DND-41 (cell line): ENCODE measurements around the gene ANO1.
A peak's percentile ranks its signal among the peaks of the same experiment; 100 is the strongest.

Experiments
- ATAC-seq: fragments of 200-7000 bp; cut with Tn5 transposase; 3 replicates; pipeline ENCODE4 v1.9.1; 2021; ENCODE audit warnings: low read depth; ENCODE audit not compliant: insufficient read depth
- DNase-seq: peaks from one replicate; pipeline ENCODE4 v3.0.0-alpha.2; 2020
- H2AFZ ChIP-seq: 2 replicates; pipeline ENCODE4 v1.6.0; 2012; ENCODE audit warnings: low read depth, low read length
- H3K27ac ChIP-seq: 2 replicates; pipeline ENCODE4 v1.5.1; 2012; ENCODE audit warnings: low read length, inconsistent platforms
- H3K27me3 ChIP-seq: fragments of 200-600 bp; sonication (generic); 2 replicates; pipeline ENCODE4 v1.6.0; 2012; ENCODE audit warnings: low read length, mild to moderate bottlenecking, inconsistent platforms; ENCODE audit not compliant: insufficient read depth, poor library complexity
- H3K36me3 ChIP-seq: 2 replicates; pipeline ENCODE4 v1.5.1; 2012; ENCODE audit warnings: low read length, inconsistent platforms; ENCODE audit not compliant: insufficient read depth
- H3K4me1 ChIP-seq: 2 replicates; pipeline ENCODE4 v1.5.1; 2012; ENCODE audit warnings: mild to moderate bottlenecking, low read length; ENCODE audit not compliant: insufficient read depth
- H3K4me2 ChIP-seq: 2 replicates; pipeline ENCODE4 v1.6.0; 2012; ENCODE audit warnings: mild to moderate bottlenecking, moderate library complexity, low read length, inconsistent platforms; ENCODE audit not compliant: insufficient read depth
- H3K4me3 ChIP-seq, 2 experiments: fragments of 200-600 bp in 1 of 2; shearing (Covaris generic) in 1 of 2; 2 replicates each; pipeline ENCODE4 v1.5.1; 2012 to 2016; ENCODE audit warnings: inconsistent platforms in 2 of 2, low read length in 2 of 2, mild to moderate bottlenecking in 2 of 2, low read depth in 1 of 2, moderate library complexity in 1 of 2
- H3K79me2 ChIP-seq: 2 replicates; pipeline ENCODE4 v1.6.0; 2012; ENCODE audit warnings: low read length, inconsistent platforms; ENCODE audit not compliant: insufficient read depth
- H3K9ac ChIP-seq: 2 replicates; pipeline ENCODE4 v1.6.0; 2012; ENCODE audit warnings: low read depth, mild to moderate bottlenecking, inconsistent platforms, low read length, moderate library complexity
- H3K9me3 ChIP-seq: 2 replicates; pipeline ENCODE4 v1.5.1; 2012; ENCODE audit warnings: low read length, moderate library complexity, mild to moderate bottlenecking, inconsistent platforms; ENCODE audit not compliant: insufficient read depth, severe bottlenecking
- H4K20me1 ChIP-seq: 2 replicates; pipeline ENCODE4 v1.6.0; 2012; ENCODE audit warnings: low read length; ENCODE audit not compliant: insufficient read depth
- CTCF ChIP-seq: IDR thresholded peaks from 2 replicates; pipeline ENCODE4 v1.5.1; 2012; ENCODE audit warnings: borderline replicate concordance, low read length, moderate library complexity, mild to moderate bottlenecking; ENCODE audit not compliant: poor library complexity, severe bottlenecking; ENCODE audit errors: extremely low read depth
- EZH2 ChIP-seq: IDR thresholded peaks from 3 replicates; pipeline ENCODE4 v1.6.1; 2012; ENCODE audit warnings: borderline replicate concordance, low read depth, mild to moderate bottlenecking, moderate library complexity, low read length, inconsistent platforms; ENCODE audit not compliant: severe bottlenecking

ANO1 gene

DNA sequence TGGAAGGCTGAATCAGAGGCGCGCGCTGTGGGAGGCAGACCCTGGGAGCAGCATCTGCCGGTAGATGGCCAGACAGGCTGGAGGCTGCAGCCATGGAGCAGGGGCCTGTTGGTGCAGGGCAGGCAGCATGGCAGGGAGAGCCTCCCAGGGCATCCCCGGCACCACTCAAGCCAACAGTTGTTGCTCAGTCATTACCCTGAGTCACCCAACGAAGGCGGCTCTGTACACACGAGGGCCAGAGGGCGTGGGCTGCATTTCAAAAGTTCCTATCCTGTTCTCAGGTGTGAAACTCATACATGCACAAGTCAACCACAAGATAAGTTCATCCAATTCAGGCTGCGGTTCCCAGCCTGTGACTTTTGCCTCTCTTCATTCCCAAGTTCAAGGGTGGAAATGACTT lies 2.6 kb downstream of the ANO1 start:
- Histone ChIP-seq H3K4me1 (no peaks in the 10 kb centered on the region), H4K20me1 (no peaks in the 10 kb centered on the region; the same call in 1 of the 2 replicates), H3K27me3 (no peaks in the 10 kb centered on the region), H3K4me2 (no peak overlapping the region), H3K79me2 (no peaks in the 10 kb centered on the region), H3K27ac (no peak overlapping the region), H2AFZ (no peak overlapping the region), H3K4me3 (no peak overlapping the region), H3K36me3 (no peaks in the 10 kb centered on the region), H3K9ac (no peak overlapping the region), H3K9me3 (no peaks in the 10 kb centered on the region)
- no peak for TF ChIP-seq CTCF
- TF ChIP-seq EZH2, result no peak
- no peak for DNase-seq
- ATAC-seq, result no peak

DNA sequence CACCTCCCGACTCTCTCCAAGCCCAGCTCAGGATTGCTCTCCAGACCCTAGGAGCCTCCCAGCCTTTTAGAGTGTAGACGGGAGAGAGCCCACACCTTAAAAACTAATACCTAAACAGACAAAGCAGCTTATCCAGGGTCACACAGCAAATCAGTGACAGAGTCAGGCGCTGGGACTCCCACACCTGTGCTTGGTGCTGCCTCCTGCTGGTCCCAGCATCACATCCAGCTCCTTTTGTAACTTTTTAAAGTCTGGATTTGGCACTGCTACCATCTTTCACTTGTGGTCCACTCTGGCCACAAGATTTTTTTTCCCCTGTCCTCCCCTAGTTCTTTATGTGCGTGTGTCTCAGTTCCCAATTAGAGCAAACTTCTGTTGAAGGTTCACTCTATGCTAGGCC lies 4.7 kb downstream of the ANO1 start:
- Histone ChIP-seq H3K4me3 (no peak overlapping the region), H3K27me3 (no peaks in the 10 kb centered on the region), H3K36me3 (no peaks in the 10 kb centered on the region), H3K4me1 (no peaks in the 10 kb centered on the region), H2AFZ (no peak overlapping the region), H3K4me2 (no peak overlapping the region), H4K20me1 (no peaks in the 10 kb centered on the region; the same call in 1 of the 2 replicates), H3K9ac (no peak overlapping the region), H3K79me2 (no peaks in the 10 kb centered on the region), H3K27ac (no peak overlapping the region), H3K9me3 (no peaks in the 10 kb centered on the region)
- DNase-seq, result no peak
- no peak for ATAC-seq
- TF ChIP-seq EZH2 (no peak), CTCF (peak; percentile 27)

DNA sequence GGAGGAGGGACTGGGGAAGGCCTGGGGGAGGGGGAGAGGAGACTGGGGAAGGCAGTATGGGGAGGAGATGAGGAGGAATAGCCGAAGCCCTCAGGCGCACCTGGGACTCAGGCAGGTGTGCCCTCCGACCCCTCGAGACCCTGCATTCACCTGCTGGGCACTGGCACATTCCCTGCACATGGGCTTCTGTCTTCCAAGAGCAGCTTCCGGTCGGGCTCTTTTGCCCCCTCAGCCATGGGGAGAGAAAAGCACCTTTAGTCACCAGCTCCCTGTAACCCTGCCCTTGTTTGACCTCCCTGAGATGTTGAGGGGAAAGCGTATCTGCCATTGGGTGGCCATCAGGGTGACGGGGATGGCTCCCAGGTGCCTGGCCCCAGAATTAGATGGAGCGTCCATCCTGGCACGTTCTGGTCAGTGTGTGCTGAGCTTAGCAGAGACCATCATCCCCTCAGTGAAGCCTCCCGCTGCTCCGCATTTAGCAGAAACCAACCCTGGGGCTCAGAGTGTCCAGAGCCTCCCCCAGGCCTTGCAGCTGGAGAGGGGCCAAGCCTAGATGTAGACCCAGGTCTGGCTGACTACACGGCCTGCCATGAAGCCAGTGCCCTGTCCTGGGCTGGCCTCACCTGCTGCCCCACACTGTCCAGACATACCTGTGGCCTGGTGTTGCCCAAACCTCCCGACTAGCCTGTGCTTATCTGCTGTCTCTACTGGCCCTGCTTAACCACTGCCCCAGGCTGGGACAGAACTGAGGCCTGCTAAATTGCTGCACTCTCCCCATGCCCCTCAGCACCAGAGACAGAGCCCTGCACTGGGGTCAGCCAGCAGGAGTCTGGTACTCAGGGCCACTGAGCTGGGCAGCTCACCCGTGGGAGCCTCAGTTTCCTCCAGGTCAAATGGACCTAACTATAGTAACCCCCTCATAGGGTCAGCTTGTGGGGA lies 6.2 kb downstream of the ANO1 start:
- DNase-seq (no peak), ATAC-seq (no peak)
- no peak overlapping the region for H3K9ac ChIP-seq
- H4K20me1 ChIP-seq, result no peaks in the 10 kb centered on the region; the same call in 1 of the 2 replicates
- H3K4me2 ChIP-seq, result no peak overlapping the region
- H3K27ac ChIP-seq, result no peak overlapping the region
- no peaks in the 10 kb centered on the region for H3K9me3 ChIP-seq
- no peak overlapping the region for H3K4me3 ChIP-seq
- H2AFZ ChIP-seq, result no peak overlapping the region
- H3K27me3 ChIP-seq, result no peaks in the 10 kb centered on the region
- no peaks in the 10 kb centered on the region for H3K36me3 ChIP-seq
- H3K79me2 ChIP-seq, result no peaks in the 10 kb centered on the region
- H3K4me1 ChIP-seq, result no peaks in the 10 kb centered on the region
- no peak for TF ChIP-seq EZH2
- TF ChIP-seq CTCF, result no peak
